Measurements from ENCODE around the gene RIOX2.

DNA sequence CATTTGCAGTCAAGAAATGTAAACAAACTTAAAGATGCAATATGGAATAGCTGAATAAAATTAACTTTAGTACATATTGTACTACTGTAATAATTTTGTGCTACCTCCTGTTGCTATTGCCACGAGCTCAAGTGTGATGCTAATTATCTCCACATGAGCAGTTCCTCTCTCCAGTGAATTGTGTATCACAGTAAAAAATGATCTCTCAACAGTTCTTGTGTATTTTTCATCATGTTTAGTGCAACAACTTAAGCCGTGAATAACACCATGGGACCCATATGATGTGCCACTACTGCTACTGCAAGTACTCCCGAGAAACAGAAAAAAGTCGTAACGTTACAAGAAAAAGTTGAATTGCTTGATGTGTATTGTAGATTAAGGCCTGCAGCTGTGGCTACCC lies 12.4 kb downstream of the RIOX2 start:
- TF ChIP-seq, protein P1, sequence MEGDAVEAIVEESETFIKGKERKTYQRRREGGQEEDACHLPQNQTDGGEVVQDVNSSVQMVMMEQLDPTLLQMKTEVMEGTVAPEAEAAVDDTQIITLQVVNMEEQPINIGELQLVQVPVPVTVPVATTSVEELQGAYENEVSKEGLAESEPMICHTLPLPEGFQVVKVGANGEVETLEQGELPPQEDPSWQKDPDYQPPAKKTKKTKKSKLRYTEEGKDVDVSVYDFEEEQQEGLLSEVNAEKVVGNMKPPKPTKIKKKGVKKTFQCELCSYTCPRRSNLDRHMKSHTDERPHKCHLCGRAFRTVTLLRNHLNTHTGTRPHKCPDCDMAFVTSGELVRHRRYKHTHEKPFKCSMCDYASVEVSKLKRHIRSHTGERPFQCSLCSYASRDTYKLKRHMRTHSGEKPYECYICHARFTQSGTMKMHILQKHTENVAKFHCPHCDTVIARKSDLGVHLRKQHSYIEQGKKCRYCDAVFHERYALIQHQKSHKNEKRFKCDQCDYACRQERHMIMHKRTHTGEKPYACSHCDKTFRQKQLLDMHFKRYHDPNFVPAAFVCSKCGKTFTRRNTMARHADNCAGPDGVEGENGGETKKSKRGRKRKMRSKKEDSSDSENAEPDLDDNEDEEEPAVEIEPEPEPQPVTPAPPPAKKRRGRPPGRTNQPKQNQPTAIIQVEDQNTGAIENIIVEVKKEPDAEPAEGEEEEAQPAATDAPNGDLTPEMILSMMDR (IDR thresholded peaks at IDR 0.05) = no peak
- no peak for TF ChIP-seq POLR2A (IDR thresholded peaks at IDR 0.05)
